HG02884 (cell line): Measurements from ENCODE around the gene GRIK3.
"Not testable (repeated sequence)": the region's sequence is repeated elsewhere in the genome, so short reads cannot be mapped to it uniquely, and the experiment has no call there.

Experiments
- ATAC-seq: cut with Tn5 transposase; IDR thresholded peaks from one replicate; pipeline ENCODE4 v1.9.1; 2021; ENCODE audit warnings: mild to moderate bottlenecking, moderate library complexity; ENCODE audit not compliant: unreplicated experiment

Gene GRIK3

DNA sequence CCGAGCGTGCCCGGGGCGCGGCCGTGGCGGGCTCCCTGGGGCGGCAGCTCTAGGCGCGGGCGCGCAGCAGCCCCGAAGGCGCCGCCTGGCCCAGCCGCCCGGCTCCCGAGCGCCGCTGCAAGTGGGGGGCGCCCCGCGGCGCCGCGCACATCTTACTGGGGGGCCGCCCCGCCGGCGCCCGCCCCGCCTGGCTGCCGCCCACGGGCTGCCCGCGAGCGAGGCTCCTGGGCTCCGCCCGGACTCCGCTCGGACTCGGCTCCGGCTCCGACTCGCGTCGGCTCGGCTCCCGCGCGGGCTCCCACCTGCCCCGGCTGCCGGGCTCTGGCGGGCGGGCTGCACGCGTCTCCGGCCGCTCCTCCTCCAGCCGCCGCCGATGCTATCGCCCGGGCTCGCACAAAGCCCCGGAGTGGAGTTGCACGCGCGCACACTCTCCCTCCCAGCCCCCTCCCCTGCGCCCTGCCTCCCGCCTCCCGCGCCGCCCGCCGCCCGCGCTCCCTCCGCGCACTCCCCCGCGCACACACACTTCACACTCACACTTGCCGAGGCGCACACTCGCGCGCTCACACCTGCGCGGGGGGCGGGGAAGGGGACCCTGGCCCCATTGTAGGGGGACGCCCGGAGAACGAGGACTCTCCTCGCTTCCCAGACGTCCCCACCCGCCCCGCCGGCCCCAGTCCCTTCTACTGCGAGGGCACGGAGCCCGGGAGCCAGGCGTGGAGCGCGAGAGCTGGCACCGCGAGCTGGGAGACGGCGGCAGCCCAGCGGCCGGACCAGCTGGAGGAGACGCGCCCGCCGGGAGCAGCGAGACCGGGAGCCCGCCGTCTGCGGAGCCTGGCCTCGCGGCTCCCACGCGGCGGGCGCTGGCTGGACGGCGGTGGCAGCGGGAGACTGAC, at the start of gene GRIK3:
GRIK3 (minus strand) TSS at position 395 of the 893 bp plus-strand sequence. CDS start 407 bp downstream, outside the sequence.
- no peak for ATAC-seq

DNA sequence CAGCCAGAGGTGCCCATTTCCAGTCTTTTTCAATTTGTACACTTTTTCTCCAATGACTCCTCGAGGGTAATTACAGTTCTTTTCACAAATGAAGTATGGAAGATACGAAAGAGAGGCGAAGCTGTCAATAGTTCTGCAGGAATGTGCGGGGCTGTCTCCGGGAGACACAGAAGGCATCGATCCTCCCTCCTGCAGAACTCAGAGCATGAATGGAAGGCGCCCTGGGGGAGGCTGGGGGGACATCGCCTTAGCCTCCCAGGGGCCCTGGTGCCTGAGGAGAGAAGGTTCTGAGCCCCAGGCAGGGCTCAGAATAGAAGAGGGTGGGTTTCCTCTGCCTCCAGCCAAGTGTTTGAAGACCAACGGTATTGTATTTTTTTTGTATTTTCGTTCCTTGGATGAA, 49.7 kb upstream of the GRIK3 start:
- no peak for ATAC-seq

DNA sequence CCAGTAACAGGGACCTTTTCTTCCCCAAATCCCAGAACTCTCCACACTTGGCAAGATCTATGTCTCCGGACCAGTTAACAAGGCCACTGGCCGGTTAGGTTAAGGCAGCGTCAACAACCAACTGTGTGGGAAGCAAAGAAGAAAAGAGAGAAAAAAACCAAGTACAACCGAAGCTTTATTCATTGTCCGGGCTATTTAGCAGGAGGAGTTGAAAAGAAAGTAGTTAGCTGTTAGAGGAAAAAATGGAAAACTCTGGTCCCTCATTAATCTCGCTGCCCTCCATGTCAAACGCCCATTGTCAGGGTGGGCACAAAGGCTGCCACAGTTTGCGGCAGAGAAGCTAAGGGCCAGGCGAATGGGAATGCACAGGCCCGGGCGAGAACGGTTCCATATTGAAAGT, 49.3 kb upstream of the GRIK3 start:
- no peak for ATAC-seq

DNA sequence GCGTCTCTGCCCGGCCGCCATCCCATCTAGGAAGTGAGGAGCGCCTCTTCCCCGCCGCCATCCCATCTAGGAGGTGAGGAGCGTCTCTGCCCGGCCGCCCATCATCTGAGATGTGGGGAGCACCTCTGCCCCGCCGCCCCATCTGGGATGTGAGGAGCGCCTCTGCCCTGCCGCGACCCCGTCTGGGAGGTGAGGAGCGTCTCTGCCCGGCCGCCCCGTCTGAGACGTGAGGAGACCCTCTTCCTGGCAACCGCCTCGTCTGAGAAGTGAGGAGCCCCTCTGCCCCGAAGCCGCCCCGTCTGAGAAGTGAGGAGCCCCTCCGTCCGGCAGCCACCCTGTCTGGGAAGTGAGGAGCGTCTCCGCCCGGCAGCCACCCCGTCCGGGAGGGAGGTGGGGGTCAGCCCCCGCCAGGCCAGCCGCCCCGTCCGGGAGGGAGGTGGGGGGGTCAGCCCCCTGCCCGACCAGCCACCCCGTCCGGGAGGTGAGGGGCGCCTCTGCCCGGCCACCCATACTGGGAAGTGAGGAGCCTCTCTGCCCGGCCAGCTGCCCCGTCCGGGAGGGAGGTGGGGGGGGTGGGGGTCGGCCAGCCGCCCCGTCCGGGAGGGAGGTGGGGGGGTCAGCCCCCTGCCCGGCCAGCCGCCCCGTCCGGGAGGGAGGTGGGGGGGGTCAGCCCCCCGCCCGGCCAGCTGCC, 46.1 kb upstream of the GRIK3 start:
- not testable (repeated sequence) for ATAC-seq

DNA sequence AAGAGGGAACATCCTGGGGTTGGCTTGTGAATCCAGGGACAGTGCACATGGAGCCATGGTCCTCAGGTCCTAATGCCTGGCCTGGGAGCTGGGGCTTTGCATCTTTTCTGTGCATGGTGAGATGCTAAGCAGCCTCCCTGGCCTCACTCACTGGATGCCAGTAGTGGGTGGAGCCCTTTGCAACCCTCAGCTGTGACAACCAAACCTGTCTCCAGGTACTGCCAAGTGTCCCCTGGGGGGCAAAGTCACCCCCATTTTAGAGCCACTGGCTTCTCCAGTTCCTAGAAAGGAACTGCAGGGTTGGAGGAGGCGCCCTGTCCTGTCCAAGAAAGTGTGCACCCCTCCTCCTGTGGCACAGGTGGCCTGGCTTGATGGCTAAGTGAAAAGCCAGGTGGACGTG, 44.6 kb upstream of the GRIK3 start:
- no peak for ATAC-seq

DNA sequence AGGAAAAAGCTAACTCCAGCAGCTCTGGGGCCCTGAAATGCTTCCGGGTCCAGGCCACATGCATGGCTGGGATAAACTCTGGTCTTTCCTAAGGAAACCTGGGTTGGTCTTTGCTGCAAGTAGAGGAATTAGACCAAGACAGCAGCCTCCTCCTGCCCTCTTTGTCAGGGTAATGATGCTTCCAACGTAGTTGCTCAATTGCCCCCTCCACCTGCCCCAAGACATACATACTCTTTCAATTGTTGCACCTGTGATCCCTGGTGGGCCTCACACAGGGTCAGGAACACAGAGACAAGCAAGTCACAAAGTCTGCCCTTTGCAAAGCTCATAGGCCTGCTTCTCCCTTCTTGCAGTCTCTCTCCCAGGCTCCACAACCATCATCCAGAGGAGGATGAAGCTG, 41.9 kb upstream of the GRIK3 start:
- ATAC-seq = no peak

DNA sequence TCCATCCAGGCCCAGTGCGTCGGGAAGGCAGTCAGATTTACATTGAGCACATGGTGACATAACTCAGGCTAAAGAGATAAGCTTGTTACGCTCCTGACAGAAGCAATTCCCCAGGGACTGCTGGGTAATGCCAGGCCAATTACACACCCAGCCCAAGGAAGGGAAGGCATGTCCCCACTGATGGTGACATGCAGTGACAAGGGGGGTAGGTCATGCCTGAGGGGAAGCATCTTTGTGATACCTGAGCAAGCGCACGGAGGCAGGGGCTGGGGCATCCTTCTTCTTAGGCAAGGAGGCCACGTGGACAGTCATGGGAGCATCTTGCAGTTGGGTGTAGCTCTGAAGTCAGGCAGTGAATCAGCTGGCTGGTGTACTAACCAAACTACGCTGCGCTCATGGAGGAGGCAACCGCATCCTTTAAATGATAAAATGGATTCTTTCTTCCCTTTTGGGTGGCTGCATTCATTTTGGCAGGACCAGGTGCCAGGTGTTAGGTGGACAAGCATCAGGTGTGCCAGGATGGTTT, 39.6 kb upstream of the GRIK3 start:
- ATAC-seq = no peak

DNA sequence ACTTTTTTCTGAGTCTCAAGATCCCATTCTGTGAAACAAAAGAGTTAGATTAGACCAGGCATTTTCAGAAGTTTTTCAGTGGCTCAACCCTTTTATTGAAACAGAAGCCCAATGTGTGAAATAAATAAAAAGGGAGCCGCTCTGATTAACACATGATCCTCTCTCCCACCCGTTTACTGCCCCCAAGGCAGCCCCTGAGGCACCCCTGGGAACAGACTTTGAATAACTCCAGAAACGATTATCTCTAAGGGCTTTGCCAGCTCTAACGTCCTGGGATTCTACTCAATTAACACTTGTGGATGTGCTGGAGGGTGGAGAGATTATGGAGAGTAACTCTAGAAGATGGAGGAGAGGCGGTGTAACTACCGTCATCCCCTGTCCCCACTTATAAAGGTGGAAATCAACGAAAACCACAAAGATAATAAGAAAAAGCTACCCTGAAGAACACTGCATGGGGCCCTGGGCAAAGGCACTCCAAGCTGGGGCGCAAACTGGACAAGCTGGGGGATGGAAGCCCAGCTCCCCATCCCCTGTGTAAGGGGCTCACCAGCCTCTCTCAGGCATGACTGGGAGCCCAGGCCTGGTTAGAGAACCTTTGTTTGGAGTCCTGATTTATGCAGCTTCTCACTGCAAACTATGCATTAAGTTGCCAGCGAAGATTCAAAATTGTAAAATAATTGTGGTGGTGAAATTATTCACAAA, 39.0 kb upstream of the GRIK3 start:
- no peak for ATAC-seq

DNA sequence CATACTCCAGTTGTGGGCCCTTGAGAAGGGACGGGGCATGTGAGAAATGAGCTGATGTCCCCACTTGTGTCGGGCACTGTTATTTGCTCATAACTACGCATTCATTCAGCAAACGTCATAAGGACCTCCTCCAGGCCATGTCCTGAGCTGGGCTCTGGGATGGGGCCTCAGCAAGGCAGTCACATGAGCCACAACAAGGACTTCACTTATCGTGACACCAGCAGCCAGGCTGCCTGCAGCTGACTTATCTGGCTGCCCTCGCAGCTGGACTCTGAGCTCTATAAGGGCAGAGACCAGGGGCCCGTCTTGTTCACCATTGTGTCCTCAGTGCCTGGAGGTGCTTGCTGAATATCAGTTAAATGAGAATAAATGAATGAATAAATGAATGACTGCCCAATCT, 37.5 kb upstream of the GRIK3 start:
- ATAC-seq = no peak

DNA sequence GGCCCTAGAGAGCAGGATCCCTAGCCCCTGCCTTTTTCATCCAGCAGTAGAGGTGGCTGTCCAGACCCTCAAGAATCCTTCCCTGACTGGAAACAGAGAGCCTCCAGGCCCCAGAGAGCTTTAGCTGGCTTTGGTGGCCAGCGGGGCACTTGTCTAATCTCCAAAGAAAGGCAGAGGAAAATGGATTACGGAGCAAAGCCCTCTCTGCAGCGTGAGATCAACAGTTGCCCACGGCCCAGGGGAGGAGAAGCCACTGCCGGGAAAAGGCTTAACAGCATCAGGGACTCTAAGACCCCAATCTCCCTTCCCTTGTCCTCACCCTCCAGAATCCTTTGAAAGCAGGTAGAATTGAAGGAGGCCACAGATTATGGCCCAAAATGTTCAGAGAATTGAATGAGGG, 35.8 kb upstream of the GRIK3 start:
- no peak for ATAC-seq

DNA sequence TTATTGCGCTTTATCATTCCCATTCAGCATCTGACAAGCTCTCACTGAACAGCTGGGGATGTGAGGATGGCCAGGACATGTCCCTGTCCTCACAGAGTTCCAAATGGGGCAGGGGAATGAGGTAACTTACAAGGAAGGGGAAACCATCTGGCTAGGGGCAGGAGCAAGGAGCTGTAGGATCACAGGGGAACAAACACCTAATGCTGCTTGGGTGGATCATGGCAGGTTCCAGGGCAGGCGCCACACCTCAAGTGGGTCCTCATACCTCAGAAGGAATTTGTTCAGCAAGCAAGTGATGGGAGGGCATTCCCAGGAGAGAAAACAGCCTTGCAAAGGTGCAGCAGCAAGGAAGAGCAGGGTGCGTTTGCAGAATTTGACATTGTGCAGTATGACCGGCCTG, 35.1 kb upstream of the GRIK3 start:
- no peak for ATAC-seq

DNA sequence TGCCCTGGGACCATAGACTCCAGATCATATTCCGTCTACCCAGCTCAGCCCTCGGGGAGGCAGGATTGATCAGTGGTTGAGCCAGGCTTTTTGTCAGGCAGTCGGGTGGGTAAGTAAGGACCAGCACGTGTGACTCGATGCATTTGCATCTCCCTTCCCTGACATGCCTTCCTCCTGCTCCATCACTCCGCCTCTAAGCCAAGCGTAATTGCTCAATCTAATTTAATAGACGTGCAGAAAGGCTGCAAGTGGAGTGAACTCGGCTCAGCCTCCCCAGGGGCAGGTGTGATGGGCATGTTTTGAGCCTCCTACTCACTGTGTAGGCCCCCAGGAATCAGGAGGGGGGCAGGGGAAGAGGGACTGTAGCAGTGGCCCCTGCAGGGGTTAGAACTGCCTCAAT, 34.6 kb upstream of the GRIK3 start:
- no peak for ATAC-seq

DNA sequence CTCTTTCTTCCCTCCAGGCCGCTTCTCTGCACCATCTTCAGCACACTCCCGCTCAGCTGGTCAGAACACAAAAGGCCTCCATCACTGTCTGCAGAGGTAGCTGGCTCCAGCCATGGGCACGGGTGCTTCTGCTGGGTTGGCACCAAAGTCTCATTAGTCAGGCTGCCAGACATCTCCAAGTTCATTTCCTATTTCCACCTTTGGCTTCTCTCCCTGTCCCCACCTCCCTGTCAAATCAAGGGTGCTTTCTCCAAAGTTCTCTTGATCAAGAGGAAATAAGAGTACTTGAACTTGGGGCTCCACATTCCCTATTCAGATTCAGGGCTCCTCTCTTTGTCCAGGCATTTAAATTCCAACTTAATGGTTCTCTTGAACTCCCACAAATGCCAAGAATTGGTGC, 33.9 kb upstream of the GRIK3 start:
- no peak for ATAC-seq

DNA sequence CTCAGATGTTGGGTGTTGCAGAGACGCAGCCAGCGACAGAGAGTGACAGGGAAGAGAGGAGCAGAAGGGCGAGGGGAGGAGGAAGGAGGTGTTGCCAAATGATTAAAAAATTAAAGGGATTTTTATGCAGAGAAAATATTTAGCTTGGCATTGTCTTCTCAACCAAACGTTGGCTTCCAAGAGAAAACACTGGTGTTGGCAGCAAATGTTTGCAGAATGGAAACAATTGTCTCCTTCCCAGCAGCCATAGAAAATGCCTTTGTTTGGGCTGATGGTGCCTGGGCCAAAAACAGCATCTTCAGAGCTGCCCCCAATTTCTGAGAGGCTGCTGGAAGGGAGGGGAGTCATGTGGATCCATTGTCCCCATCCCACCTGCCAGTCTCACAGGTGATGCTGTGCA, 29.7 kb upstream of the GRIK3 start:
- no peak for ATAC-seq

DNA sequence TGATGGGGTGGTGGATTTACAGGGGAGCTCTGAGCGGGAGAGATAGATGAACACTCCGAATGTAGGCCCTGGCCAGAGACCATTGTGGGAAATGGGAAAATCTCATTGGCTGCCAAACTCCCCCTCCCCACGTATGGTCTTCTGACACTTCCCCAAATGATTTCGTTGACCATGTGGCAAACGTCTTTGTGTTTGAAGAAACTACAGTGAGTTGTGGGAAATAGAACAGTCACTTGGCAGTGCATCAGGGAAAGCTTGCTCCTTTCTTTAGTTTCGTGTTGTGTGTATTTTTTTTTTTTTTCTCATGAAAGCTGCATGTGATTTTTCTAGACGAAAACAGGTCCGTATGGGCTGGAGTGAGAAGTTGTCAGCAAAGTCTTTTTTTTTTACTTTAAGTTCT, 25.0 kb upstream of the GRIK3 start:
- no peak for ATAC-seq

DNA sequence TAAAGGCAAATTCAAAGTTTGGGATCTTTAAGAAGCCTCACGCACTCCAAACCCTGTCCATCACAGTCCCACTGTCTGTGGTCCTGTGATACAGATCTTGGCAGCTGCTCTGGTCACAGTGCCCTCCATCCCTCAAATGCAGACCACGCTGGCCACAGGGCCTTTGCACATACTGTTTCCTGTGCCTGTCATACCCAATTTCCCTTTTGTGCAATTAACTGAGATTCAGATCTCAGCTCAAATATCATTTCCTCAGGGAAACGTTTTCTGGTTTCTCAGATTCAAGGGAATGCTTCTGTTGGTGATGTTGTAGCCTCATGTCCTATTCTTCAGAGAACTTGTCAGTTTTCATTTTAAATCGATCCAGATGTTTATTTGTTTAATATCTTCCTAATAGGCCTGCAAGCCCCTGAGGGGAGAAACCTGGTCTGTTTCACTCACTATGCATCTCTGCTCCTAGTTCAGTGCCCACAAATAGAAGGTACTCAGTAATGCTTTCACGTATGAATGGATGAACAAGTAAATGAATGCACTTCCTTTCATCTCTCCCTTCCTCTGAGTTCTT, 24.2 kb upstream of the GRIK3 start:
- ATAC-seq = no peak

DNA sequence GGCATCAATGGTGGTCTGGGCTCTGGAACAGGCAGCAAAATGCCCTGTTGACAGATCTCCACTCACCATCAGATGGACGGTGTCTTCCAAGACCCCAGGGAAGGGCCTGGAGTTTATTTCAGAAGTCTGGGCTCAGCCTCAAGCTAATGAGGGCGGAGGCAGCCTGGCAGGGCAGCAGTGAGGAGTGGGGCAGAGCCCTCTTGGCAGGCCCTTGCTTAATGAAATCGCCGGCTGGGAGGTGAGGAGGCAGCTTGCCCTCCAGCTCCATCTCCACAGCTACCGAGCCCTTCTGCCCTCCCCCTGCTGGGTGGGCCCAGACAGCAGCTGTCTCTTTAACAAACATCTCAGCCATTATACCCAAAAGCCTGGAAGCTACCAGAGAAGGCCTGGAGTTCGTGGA, 22.0 kb upstream of the GRIK3 start:
- no peak for ATAC-seq

DNA sequence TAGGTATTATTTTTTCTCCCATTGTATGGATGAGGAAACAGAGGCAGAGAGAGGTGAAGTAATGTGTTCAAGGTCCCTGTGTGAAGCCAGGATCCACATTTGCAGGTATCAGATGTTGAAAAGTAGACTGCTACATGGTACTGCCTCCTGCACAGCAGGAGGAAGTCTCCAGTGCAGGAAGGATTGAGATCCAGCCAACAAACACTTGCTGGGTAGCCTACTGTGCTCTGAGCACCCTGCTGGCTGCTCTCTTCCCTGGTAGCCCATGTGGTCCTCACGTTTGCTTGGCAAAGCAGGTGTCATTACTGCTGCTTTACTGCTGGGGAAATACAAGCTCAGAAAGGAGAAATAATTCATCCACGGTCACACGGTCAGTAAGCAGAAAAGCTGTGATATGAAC, 21.3 kb upstream of the GRIK3 start:
- no peak for ATAC-seq

DNA sequence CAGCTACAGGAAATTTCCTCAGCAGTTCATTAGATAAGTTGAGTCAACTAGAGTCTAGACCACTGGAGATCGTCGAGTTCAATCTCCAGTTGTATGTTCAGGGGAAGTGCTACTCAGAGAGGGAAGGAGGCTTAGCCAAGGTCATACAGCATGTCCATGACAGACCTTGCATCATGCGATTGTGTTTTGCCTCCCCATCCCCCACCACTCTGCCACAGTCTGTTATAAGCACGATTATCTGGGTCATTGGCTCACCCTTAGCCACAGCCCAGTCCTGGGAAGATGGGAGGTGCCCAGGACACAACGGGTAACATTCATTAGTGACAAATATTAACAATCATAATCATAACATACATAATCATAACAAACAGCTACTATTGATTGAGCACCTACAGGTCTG, 18.9 kb upstream of the GRIK3 start:
- ATAC-seq = no peak

DNA sequence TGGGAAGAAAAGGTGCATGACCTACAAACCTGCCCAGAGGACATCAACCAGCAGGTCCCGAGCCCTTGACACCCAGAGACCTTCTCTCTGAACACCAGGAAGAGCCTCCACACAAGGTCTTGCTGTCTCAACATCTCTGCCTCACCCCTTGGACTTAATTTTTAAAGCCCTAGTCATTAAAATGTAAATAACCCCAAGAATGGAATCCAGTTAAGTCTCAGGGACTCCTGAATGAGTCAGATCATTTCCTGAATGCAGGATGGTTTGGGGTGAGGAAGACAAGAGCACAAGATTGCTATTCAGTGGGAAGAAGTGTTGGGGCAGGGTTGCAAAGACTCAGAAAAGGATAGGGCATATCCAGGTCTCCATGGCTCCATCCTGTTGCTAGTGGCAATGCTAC, 17.8 kb upstream of the GRIK3 start:
- no peak for ATAC-seq

DNA sequence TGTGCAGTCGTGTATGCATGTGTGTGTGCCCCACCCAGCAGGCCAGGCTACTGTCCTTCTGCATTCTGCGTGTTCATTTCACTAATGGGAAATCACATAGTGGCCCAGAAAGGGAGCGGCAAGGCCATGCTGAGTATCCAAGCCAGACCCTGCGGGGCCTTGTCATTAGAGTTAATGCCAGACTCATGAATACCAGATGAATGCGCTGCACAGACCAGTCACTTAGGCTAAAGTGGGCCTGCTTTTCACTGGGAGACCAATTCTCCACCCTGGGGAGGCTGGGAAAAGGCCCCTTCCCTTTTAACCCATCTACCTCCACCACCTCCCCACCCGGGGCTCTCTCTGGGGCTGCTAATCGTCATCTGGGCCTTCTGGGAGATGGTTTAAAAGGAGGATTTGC, 17.0 kb upstream of the GRIK3 start:
- ATAC-seq = no peak
